WTC11 (cell line): ENCODE data around the gene TRMT2B. TPM values are rescaled to one million over a fixed set of nuclear protein-coding genes. Genes with fewer than 3 reads are reported as not detected.

Source experiments
- ATAC-seq: fragments of 200-7000 bp; cut with Tn5 transposase; 2 replicates; pipeline ENCODE4 v1.10.0; 2021; ENCODE audit warnings: mild to moderate bottlenecking, moderate library complexity
- CTCF ChIA-PET: fragments of 300-600 bp; sonication (Branson Sonifier 250); formaldehyde crosslinking; loops from one replicate; lab custom pipeline; 2021; ENCODE audit warnings: antibody characterized with exemption; lab: Charles Lee
- POLR2A ChIA-PET: fragments of 350-600 bp; sonication (Branson Sonifier 250); formaldehyde crosslinking; loops from one replicate; lab custom pipeline; 2021; ENCODE audit warnings: antibody characterized with exemption; lab: Charles Lee
- DNase-seq: peaks from one replicate; pipeline ENCODE4 v3.0.0; 2021; ENCODE audit warnings: low spot score
- H3K27ac Mint-ChIP-seq: 2 replicates; pipeline ENCODE4 v1.8.0; 2021; ENCODE audit warnings: mixed read lengths
- H3K27me3 Mint-ChIP-seq: 2 replicates; pipeline ENCODE4 v1.8.0; 2021; ENCODE audit warnings: low read depth, mild to moderate bottlenecking, moderate library complexity, mixed read lengths
- H3K36me3 Mint-ChIP-seq: 2 replicates; pipeline ENCODE4 v1.8.0; 2021; ENCODE audit warnings: mixed read lengths
- H3K4me1 Mint-ChIP-seq: 2 replicates; pipeline ENCODE4 v1.8.0; 2022; ENCODE audit warnings: mixed read lengths
- H3K4me3 Mint-ChIP-seq: 2 replicates; pipeline ENCODE4 v1.8.0; 2021; ENCODE audit warnings: mild to moderate bottlenecking, moderate library complexity, mixed read lengths
- H3K9me3 Mint-ChIP-seq: 2 replicates; pipeline ENCODE4 v1.8.0; 2021; ENCODE audit warnings: mixed read lengths
- AFF4 ChIP-seq: sonication (generic); formaldehyde crosslinking; IDR thresholded peaks from 2 replicates; pipeline ENCODE4 v1.8.1; 2023; ENCODE audit warnings: mild to moderate bottlenecking, missing genetic modification reagents, borderline replicate concordance
- E2F1 ChIP-seq: sonication (generic); formaldehyde crosslinking; IDR thresholded peaks from 2 replicates; pipeline ENCODE4 v1.8.0; 2022; ENCODE audit warnings: mild to moderate bottlenecking, missing genetic modification reagents
- E2F4 ChIP-seq: sonication (generic); formaldehyde crosslinking; IDR thresholded peaks from 2 replicates; pipeline ENCODE4 v1.8.1; 2022; ENCODE audit warnings: low read depth, mild to moderate bottlenecking, moderate library complexity, missing genetic modification reagents, borderline replicate concordance
- JAZF1 ChIP-seq: fragments of 250-450 bp; sonication (Bioruptor Pico); IDR thresholded peaks from 2 replicates; pipeline ENCODE4 v1.9.0; 2021; ENCODE audit warnings: moderate library complexity, mild to moderate bottlenecking, inconsistent platforms
- JUN ChIP-seq: sonication (generic); formaldehyde crosslinking; IDR thresholded peaks from 2 replicates; pipeline ENCODE4 v1.8.0; 2023; ENCODE audit warnings: mild to moderate bottlenecking, missing genetic modification reagents
- KAT7 ChIP-seq: sonication (generic); formaldehyde crosslinking; IDR thresholded peaks from 2 replicates; pipeline ENCODE4 v1.8.1; 2023; ENCODE audit warnings: missing genetic modification reagents, mild to moderate bottlenecking, borderline replicate concordance
- NFATC4 ChIP-seq: fragments of 250-450 bp; sonication (Bioruptor Pico); IDR thresholded peaks from 2 replicates; pipeline ENCODE4 v1.9.0; 2021; ENCODE audit warnings: mild to moderate bottlenecking
- NR2C2 ChIP-seq: sonication (generic); formaldehyde crosslinking; IDR thresholded peaks from 2 replicates; pipeline ENCODE4 v1.8.0; 2022; ENCODE audit warnings: mild to moderate bottlenecking, missing genetic modification reagents
- OVOL2 ChIP-seq: fragments of 250-450 bp; sonication (Bioruptor Pico); IDR thresholded peaks from 2 replicates; pipeline ENCODE4 v1.9.0; 2021; ENCODE audit warnings: mild to moderate bottlenecking, borderline replicate concordance
- PREB ChIP-seq: sonication (generic); formaldehyde crosslinking; IDR thresholded peaks from 2 replicates; pipeline ENCODE4 v1.8.1; 2022; ENCODE audit warnings: mild to moderate bottlenecking, missing genetic modification reagents, moderate library complexity, borderline replicate concordance
- ZNF317 ChIP-seq: sonication (generic); formaldehyde crosslinking; IDR thresholded peaks from 2 replicates; pipeline ENCODE4 v1.8.1; 2023; ENCODE audit warnings: low read depth, mild to moderate bottlenecking, moderate library complexity, missing genetic modification reagents, borderline replicate concordance
- ZNF416 ChIP-seq: fragments of 250-450 bp; sonication (Bioruptor Pico); IDR thresholded peaks from 2 replicates; pipeline ENCODE4 v1.9.0; 2021; ENCODE audit warnings: mild to moderate bottlenecking, inconsistent platforms
- ZNF512 ChIP-seq: sonication (generic); formaldehyde crosslinking; IDR thresholded peaks from 2 replicates; pipeline ENCODE4 v1.8.1; 2022; ENCODE audit warnings: missing genetic modification reagents, borderline replicate concordance
- total RNA-seq: library from RNA; stranded (reverse); gene quantifications from 3 replicates; pipeline ENCODE4 v1.2.3, GENCODE V29; 2021
- TF ChIP-seq, protein P1 (sequence below): sonication (generic); formaldehyde crosslinking; IDR thresholded peaks from 2 replicates; pipeline ENCODE4 v1.8.1; 2023; ENCODE audit warnings: mild to moderate bottlenecking, missing genetic modification reagents, moderate library complexity
- TF ChIP-seq, protein P2 (sequence below): sonication (generic); formaldehyde crosslinking; IDR thresholded peaks from 2 replicates; pipeline ENCODE4 v1.8.1; 2022; ENCODE audit warnings: low read depth, missing genetic modification reagents, borderline replicate concordance

Gene TRMT2B
- total RNA-seq, 1 experiment from 2014 or later: 14.3 TPM

DNA sequence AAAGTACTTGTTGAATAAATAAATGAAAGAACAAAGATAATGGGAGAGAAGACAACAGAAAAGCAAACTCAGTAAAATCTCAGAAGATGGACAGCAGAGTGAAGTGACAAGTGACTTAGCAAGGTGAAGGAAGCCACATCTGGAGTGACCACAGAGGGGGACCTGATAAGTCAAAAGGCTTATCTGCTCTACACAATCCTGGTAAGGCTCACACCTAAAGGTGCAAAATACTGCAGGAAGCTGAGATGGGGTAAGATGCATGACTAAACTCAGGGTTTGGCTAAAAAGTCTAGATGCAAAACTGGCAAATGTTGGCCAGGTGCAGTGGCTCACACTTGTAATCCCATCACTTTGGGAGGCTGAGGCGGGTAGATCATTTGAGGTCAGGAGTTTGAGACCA is 22.2 kb downstream of the TRMT2B start (continued):
- no peak for TF ChIP-seq ZNF512 (CRISPR knock-in tag)
- TF ChIP-seq E2F1 (CRISPR knock-in tag): no peak
- no peak for TF ChIP-seq E2F4 (CRISPR knock-in tag)
- TF ChIP-seq, all 79 proteins: peak for 0

DNA sequence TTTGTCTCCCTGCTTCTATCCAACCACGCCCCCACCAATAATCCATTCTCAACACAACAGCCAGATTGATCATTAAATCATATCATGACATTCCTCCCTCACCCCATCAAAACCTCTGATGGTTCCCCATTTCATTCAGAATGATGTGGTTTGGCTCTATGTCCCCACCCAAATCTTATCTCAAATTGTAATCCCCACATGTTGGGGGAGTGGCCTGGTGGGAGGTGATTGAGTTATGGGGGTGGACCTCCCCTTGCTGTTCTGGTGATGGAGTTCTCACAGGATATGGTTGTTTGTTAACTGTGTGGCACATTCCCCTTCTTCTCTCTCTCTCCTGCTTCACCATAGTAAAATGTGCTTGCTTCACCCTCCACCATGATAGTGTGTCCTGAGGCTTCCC is 23.3 kb downstream of the TRMT2B start:
- TF ChIP-seq JAZF1 (CRISPR knock-in tag) (no peak), JUN (no peak), NR2C2 (CRISPR knock-in tag) (no peak), NFATC4 (CRISPR knock-in tag) (no peak), AFF4 (CRISPR knock-in tag) (no peak), OVOL2 (CRISPR knock-in tag) (no peak), ZNF512 (CRISPR knock-in tag) (no peak), ZNF416 (CRISPR knock-in tag) (no peak), E2F1 (CRISPR knock-in tag) (no peak), KAT7 (CRISPR knock-in tag) (no peak), PREB (CRISPR knock-in tag) (no peak), ZNF317 (CRISPR knock-in tag) (no peak)
- TF ChIP-seq, protein P1, sequence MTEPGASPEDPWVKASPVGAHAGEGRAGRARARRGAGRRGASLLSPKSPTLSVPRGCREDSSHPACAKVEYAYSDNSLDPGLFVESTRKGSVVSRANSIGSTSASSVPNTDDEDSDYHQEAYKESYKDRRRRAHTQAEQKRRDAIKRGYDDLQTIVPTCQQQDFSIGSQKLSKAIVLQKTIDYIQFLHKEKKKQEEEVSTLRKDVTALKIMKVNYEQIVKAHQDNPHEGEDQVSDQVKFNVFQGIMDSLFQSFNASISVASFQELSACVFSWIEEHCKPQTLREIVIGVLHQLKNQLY (CRISPR knock-in tag): no peak
- TF ChIP-seq, protein P2, sequence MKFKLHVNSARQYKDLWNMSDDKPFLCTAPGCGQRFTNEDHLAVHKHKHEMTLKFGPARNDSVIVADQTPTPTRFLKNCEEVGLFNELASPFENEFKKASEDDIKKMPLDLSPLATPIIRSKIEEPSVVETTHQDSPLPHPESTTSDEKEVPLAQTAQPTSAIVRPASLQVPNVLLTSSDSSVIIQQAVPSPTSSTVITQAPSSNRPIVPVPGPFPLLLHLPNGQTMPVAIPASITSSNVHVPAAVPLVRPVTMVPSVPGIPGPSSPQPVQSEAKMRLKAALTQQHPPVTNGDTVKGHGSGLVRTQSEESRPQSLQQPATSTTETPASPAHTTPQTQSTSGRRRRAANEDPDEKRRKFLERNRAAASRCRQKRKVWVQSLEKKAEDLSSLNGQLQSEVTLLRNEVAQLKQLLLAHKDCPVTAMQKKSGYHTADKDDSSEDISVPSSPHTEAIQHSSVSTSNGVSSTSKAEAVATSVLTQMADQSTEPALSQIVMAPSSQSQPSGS (CRISPR knock-in tag): no peak
- CTCF ChIA-PET: no interaction called here
- Mint-ChIP-seq H3K9me3 (no peaks in the 10 kb centered on the region), H3K4me3 (no peak overlapping the region), H3K27ac (no peak overlapping the region), H3K27me3 (no peaks in the 10 kb centered on the region), H3K36me3 (peaks cover 17% of the 10 kb centered on the region), H3K4me1 (no peaks in the 10 kb centered on the region)
- no peak for DNase-seq
- no peak for ATAC-seq
- POLR2A ChIA-PET: no interaction called here
